GM15510 (cell line): ENCODE results near the gene RABIF.

ENCODE experiments used
- POLR2A ChIP-seq: IDR thresholded peaks from 3 replicates; pipeline ENCODE4 v1.6.1; 2011; ENCODE audit warnings: borderline replicate concordance; ENCODE audit not compliant: insufficient read length; ENCODE audit errors: extremely low read depth

The RABIF gene

GRCh38 chr1:202844259-202844658 lies 44.7 kb downstream of the RABIF start:
- TF ChIP-seq POLR2A: no peak

DNA sequence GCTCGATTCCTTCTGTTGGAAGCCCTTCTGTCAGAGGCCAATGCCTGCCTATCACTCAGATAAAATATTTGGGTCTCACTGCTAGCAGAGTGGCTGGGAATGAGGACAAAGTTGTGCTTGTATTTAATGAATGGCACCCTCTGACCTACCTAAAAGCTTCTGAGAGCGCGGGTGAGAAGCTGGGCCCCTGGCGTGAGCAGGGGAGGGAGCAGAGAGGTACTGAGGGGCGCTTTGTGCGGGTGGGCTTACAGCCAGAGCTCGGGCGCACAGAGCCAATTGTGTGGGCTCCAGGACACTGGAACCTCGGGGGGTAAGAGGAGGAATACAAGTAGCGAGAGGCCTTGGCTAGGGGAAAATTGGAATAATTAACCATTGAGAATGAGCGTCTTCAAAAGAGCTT lies 45.9 kb downstream of the RABIF start:
- TF ChIP-seq POLR2A: no peak

DNA sequence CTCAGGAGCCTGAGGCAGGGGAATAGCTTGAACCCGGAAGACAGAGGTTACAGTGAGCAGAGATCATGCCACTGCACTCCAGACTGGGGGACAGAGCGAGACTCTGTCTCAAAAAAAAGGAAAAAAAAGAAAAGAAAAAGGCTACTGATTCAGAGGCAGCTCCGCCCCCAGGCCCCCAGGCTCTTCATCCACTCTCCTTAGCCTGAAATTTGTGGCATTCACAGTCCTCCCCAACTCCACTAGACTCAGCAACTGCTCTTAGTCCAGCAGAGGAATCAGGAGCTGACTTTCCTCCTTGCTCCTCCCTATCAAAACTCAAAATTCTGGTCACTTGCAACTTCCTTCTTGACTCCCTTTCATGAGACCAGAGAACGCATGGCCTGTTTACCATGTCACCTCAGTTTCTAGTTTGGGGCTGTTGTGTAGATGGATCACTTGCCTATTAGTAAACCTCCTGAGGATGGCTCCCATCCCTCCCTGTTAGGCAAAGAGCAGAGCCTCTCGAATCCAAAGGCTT lies 51.1 kb downstream of the RABIF start:
- no peak for TF ChIP-seq POLR2A

GRCh38 chr1:202836623-202837403 lies 52.1 kb downstream of the RABIF start:
- no peak for TF ChIP-seq POLR2A

- TF ChIP-seq POLR2A: no peak
Observed at GRCh38 chr1:202835548-202836072, 53.3 kb downstream of the RABIF start.

GRCh38 chr1:202834771-202835547 lies 54.0 kb downstream of the RABIF start:
- no peak for TF ChIP-seq POLR2A

DNA sequence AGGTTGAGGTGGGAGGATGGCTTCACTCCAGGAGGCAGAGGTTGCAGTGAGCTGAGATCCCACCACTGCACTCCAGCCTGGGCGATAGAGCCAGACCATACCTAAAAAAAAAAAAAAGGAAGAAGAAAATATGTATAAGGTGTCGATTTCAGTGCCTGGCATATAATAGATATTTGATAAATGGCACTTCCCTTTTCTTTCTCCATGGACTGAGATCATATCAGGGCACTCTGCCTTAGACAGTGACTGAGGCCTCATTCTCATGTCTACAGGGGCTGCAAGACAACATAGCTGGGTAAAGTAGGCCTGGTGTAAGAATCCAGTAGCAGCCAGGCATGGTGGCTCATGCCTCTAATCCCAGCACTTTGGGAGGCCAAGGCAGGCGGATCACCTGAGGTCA lies 57.0 kb downstream of the RABIF start:
- TF ChIP-seq POLR2A: no peak
